Measurements from ENCODE around the gene METRN. TPM values are rescaled to one million over a fixed set of nuclear protein-coding genes. Genes with fewer than 3 reads are reported as not detected.

Gene METRN
- total RNA-seq, 4 donors from 2014 or later = 4.0 to 33.8 (median 8.9) TPM

DNA sequence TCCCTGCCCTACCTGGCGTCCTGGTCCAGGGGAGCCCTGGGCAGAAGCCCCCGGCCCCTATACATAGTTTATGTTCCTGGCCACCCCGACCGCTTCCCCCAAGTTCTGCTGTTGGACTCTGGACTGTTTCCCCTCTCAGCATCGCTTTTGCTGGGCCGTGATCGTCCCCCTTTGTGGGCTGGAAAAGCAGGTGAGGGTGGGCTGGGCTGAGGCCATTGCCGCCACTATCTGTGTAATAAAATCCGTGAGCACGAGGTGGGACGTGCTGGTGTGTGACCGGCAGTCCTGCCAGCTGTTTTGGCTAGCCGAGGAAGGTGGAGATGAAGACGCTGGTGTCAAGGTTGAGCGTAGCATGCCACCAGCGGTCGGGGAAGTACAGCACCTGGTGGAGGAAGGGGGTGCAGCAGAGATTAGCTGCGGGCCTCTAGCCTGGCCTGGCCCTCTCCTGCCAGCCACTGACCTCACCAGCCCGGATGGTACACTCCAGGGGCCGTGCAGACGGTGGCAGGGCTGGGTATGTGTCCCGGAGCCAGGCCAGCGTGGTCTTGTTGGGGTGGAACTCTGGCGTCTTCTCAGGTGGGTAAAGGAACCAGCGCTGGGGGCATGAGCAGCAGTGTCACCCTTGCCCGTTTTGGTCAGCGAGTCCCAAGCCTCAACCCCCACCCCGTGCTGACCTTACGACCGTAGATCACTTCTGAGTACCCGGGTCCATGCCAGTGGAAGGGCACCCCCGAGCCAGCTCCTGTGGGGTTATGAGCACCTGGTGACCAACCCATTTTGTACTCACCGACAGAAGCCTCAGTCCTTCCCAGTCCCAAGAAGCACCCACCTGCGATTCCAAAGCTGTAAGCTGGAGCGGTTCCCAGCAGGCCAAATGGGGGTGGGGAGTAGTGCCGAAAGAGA is 32.2 kb upstream of the METRN start:
- peaks cover 0 to 45% (median 32%) of the 10 kb centered on the region in 4 donors for H3K4me1 ChIP-seq
- TF ChIP-seq POLR2A (IDR thresholded peaks at IDR 0.05) = no peak
- TF ChIP-seq, protein P1, sequence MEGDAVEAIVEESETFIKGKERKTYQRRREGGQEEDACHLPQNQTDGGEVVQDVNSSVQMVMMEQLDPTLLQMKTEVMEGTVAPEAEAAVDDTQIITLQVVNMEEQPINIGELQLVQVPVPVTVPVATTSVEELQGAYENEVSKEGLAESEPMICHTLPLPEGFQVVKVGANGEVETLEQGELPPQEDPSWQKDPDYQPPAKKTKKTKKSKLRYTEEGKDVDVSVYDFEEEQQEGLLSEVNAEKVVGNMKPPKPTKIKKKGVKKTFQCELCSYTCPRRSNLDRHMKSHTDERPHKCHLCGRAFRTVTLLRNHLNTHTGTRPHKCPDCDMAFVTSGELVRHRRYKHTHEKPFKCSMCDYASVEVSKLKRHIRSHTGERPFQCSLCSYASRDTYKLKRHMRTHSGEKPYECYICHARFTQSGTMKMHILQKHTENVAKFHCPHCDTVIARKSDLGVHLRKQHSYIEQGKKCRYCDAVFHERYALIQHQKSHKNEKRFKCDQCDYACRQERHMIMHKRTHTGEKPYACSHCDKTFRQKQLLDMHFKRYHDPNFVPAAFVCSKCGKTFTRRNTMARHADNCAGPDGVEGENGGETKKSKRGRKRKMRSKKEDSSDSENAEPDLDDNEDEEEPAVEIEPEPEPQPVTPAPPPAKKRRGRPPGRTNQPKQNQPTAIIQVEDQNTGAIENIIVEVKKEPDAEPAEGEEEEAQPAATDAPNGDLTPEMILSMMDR (IDR thresholded peaks at IDR 0.05) = no peak
- H3K9me3 ChIP-seq = no peaks in the 10 kb centered on the region
- no peak overlapping the region for H3K27ac ChIP-seq
- peaks cover 0 to 32% (median 0%) of the 10 kb centered on the region in 3 donors for H3K36me3 ChIP-seq
- H3K27me3 ChIP-seq = no peaks in the 10 kb centered on the region
- peak overlapping the region in 3 of 4 donors; percentile 58 to 83 (median 83) for H3K4me3 ChIP-seq
- no peak for DNase-seq

DNA sequence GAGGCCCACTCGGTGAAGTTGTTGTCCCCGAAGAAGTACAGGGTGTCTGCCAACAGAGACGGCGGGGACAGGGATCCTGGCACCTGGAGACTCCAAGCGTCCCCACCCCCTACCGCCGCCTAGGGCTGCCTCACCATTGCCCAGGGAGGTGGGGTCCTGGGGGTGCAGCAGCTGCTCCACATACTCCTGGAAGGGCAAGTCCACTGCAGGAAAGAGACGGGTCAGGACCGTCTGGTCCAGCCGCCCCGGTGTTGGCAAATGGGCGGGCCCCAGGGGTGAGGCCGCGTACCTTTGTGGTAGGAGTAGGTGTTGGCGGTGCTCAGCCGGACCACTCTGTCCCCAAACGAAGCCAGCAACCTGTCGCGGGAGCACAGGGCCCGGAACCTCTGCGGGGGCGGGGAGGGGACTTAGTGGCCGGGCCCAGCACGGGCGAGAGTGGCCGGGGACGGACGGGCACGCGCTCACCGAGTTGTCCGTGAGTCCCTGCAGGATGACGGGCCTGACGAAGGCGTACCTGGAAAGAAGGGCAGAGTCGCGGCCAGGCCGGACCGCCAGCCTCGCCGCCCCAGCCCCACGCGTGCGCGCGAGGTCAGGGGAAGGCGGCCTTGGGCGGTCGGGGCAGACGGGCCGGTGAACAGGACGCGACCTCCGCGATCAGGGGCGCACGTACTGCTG is 31.4 kb upstream of the METRN start:
- TF ChIP-seq, protein P1 (IDR thresholded peaks at IDR 0.05) = no peak
- TF ChIP-seq POLR2A (IDR thresholded peaks at IDR 0.05) = no peak
- peaks cover 0 to 32% (median 0%) of the 10 kb centered on the region in 3 donors for H3K36me3 ChIP-seq

DNA sequence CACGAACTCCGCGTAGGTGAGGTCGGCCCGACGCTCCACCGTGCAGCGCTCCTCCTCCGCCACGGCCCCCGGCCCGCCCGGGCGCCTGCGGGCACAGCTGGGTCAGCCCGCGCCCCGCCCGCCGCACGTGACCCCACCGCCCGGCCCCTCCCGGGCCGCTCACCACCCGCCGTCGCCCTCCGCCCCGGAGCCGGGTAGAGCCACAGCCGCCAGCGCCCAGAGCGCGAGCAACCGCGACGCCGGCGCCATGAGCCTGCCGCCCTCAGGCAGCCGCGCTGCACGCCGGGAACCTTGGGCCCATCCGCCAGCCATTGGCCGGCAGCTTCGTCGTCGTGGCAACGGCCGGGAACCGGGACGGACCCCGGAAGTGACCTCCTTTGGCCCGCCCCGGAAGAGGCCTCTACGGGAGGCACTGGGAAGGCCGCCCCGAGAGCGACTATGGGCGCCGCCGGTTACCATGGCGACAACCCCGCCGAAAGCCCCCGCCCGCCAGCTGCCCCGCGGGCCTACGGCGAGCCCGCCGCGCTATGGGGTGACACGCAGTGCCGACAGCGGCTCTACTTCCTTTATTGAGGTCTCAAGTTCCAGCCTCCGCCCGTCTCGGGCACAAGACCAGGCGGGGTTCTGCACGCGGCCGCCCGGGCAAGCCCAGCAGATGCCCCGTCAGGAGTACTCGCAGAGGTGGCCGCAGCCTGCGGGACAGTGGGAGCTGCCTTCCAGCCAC is 30.7 kb upstream of the METRN start, which contains the start of gene JMJD8:
Gene JMJD8, minus strand, starts transcription at position 264 of the 724 bp plus-strand sequence. Its CDS starts 15 bp downstream, at position 249.
- Histone ChIP-seq H3K4me1 (peaks cover 0 to 50% (median 30%) of the 10 kb centered on the region in 4 donors), H3K27me3 (no peaks in the 10 kb centered on the region), H3K36me3 (peaks cover 0 to 32% (median 0%) of the 10 kb centered on the region in 3 donors), H3K9me3 (no peaks in the 10 kb centered on the region), H3K27ac (peak within 1 kb of the TSS; percentile 55 to 85 (median 68)), H3K4me3 (peak within 1 kb of the TSS; percentile 58 to 83 (median 72))
- peak; percentile 96 to 99 (median 99) for DNase-seq
- TF ChIP-seq, protein P1 (IDR thresholded peaks at IDR 0.05) = no peak
- peak; percentile 40 to 42 for TF ChIP-seq POLR2A (IDR thresholded peaks at IDR 0.05)

More for the DNA sequence above, 31.4 kb upstream of the METRN start:
- H3K4me1 ChIP-seq = peaks cover 0 to 45% (median 31%) of the 10 kb centered on the region in 4 donors
- DNase-seq = no peak
- H3K4me3 ChIP-seq = peak overlapping the region; percentile 58 to 83 (median 72)
- no peaks in the 10 kb centered on the region for H3K9me3 ChIP-seq
- H3K27ac ChIP-seq = peak overlapping the region; percentile 55 to 85 (median 68)
- H3K27me3 ChIP-seq = no peaks in the 10 kb centered on the region

DNA sequence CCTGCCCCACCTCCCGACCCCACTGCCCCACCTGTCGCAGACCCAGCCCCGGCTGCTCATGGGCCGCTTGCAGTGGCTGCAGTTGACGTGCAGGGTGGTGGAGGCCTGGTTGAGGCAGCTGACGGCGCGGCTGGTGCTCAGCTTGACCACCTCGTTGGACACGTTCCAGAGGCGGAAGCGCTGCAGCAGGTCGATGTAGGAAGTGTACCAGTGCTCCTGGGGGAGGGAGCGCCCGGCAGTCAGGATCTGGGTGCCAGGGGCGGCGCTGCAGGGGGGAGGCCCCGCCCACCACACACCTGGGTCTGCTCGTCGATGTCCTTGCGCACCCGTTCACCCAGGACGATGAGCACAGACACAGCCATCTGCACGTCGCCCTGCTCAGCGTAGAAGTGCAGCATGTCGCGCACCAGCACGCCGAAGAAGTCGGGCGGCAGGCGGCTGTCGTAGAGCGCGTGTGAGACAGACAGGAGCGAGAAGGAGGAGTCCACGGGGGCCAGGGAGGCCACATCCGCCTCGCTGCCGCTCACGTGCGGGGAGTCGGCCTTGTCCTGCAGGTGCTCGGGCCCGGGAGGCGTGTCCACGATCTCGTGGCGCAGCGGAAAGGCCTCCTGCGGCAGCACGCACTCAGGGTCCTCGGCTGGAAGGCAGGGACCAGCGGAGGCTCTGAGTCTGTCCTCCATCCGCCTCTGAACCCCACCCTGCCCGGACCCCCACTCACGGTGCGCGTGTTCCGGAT is 29.8 kb upstream of the METRN start:
- Histone ChIP-seq H3K4me1 (peaks cover 0 to 52% (median 34%) of the 10 kb centered on the region in 4 donors), H3K36me3 (peaks cover 0 to 32% (median 0%) of the 10 kb centered on the region in 3 donors), H3K4me3 (peak overlapping the region; percentile 58 to 83 (median 72)), H3K9me3 (no peaks in the 10 kb centered on the region), H3K27ac (peak overlapping the region in 3 of 4 donors; percentile 55 to 85 (median 75)), H3K27me3 (no peaks in the 10 kb centered on the region)
- TF ChIP-seq, protein P1 (IDR thresholded peaks at IDR 0.05) = no peak
- TF ChIP-seq POLR2A (IDR thresholded peaks at IDR 0.05) = no peak
- no peak for DNase-seq

Data from Peyer's patch (tissue), 4 donors.